SK-N-SH (cell line): ENCODE results near the gene STEAP3. TPM values are rescaled to one million over a fixed set of nuclear protein-coding genes. Genes with fewer than 3 reads are reported as not detected.

Experiments
- CTCF ChIA-PET: fragments of 300-600, 350-600 bp; formaldehyde crosslinking; extraction: SDS; loops from one replicate; lab custom pipeline; 2021; lab: Yijun Ruan, JAX
- POLR2A ChIA-PET: fragments of 350-600 bp; sonication (Branson Sonifier 250); formaldehyde crosslinking; extraction: SDS; loops from one replicate; lab custom pipeline; 2020; ENCODE audit warnings: antibody characterized with exemption, inconsistent platforms; lab: Yijun Ruan, JAX
- DNase-seq: peaks from one replicate; pipeline ENCODE4 v3.0.0; 2012
- H2AFZ ChIP-seq: fragments of 200-600 bp; sonication (generic); 2 replicates; pipeline ENCODE4 v1.8.1; 2016; ENCODE audit warnings: antibody characterized with exemption, mild to moderate bottlenecking, low read depth
- H3F3A ChIP-seq: fragments of 200-600 bp; sonication (generic); replicated peaks from 2 replicates; pipeline ENCODE3; 2016; ENCODE audit warnings: antibody characterized with exemption, mild to moderate bottlenecking; ENCODE audit not compliant: insufficient read depth
- H3K27ac ChIP-seq, 2 experiments: fragments of 200-500 bp in 1 of 2; fragments of 200-600 bp in 1 of 2; sonication (Bioruptor generic) in 1 of 2; sonication (generic), shearing (Covaris generic) in 1 of 2; 2 replicates each; pipeline versions ENCODE4 v1.5.1 to v1.6.1; 2014 to 2016; ENCODE audit warnings: low read depth in 2 of 2, inconsistent platforms in 1 of 2, low read length in 1 of 2, mild to moderate bottlenecking in 1 of 2, mixed read lengths in 1 of 2
- H3K27me3 ChIP-seq: fragments of 200-600 bp; sonication (generic), shearing (Covaris generic); 2 replicates; pipeline ENCODE4 v1.6.1; 2016; ENCODE audit warnings: mixed run types; ENCODE audit not compliant: insufficient read depth
- H3K36me3 ChIP-seq, 2 experiments: fragments of 200-500 bp in 1 of 2; fragments of 200-600 bp in 1 of 2; sonication (Bioruptor generic) in 1 of 2; sonication (generic) in 1 of 2; replicated peaks in 1 of 2; 2 replicates each; pipeline versions ENCODE3 to v1.5.1; 2014 to 2016; ENCODE audit warnings: low read length in 1 of 2, mild to moderate bottlenecking in 1 of 2; ENCODE audit not compliant: insufficient read depth in 2 of 2, control insufficient read depth in 1 of 2
- H3K4me1 ChIP-seq, 2 experiments: fragments of 200-500 bp in 1 of 2; fragments of 200-600 bp in 1 of 2; sonication (Bioruptor generic) in 1 of 2; sonication (generic), shearing (Covaris generic) in 1 of 2; 2 replicates each; pipeline versions ENCODE4 v1.5.1 to v1.6.1; 2014 to 2016; ENCODE audit warnings: low read depth in 1 of 2, low read length in 1 of 2, mixed run types in 1 of 2; ENCODE audit not compliant: insufficient read depth in 2 of 2, control insufficient read depth in 1 of 2
- H3K4me2 ChIP-seq: fragments of 200-600 bp; sonication (generic), shearing (Covaris generic); 2 replicates; pipeline ENCODE4 v1.6.1; 2017; ENCODE audit warnings: mixed run types
- H3K4me3 ChIP-seq, 2 experiments: fragments of 200-500 bp in 1 of 2; fragments of 200-600 bp in 1 of 2; sonication (Bioruptor generic) in 1 of 2; sonication (generic), shearing (Covaris generic) in 1 of 2; 2 replicates each; pipeline versions ENCODE4 v1.5.1 to v1.8.1; 2014 to 2016; ENCODE audit warnings: low read depth in 2 of 2, inconsistent platforms in 1 of 2, low read length in 1 of 2, mild to moderate bottlenecking in 1 of 2, mixed read lengths in 1 of 2, moderate library complexity in 1 of 2
- H3K79me2 ChIP-seq: fragments of 200-600 bp; sonication (generic); 2 replicates; pipeline ENCODE4 v1.8.1; 2017; ENCODE audit warnings: mild to moderate bottlenecking; ENCODE audit not compliant: insufficient read depth
- H3K9ac ChIP-seq: fragments of 200-600 bp; sonication (generic); 2 replicates; pipeline ENCODE4 v1.6.1; 2017; ENCODE audit warnings: mixed run types
- H3K9me2 ChIP-seq: fragments of 200-600 bp; sonication (generic); 2 replicates; pipeline ENCODE4 v1.6.1; 2017; ENCODE audit warnings: mixed run types
- H3K9me3 ChIP-seq: fragments of 200-600 bp; sonication (generic); 2 replicates; pipeline ENCODE4 v1.6.1; 2017; ENCODE audit warnings: mixed run types, mild to moderate bottlenecking, moderate library complexity
- H4K20me1 ChIP-seq: fragments of 200-600 bp; sonication (generic); 2 replicates; pipeline ENCODE4 v1.6.1; 2017; ENCODE audit warnings: mild to moderate bottlenecking, mixed run types; ENCODE audit not compliant: insufficient read depth
- CHD2 ChIP-seq: fragments of 150-350 bp; IDR thresholded peaks from 2 replicates; pipeline ENCODE4 v1.6.1; 2018; ENCODE audit warnings: low read length; ENCODE audit not compliant: partially characterized antibody
- ELF1 ChIP-seq: IDR thresholded peaks from 2 replicates; pipeline ENCODE4 v1.4.0; 2012
- FOSL2 ChIP-seq: IDR thresholded peaks from 2 replicates; pipeline ENCODE4 v1.4.0; 2012; ENCODE audit warnings: low read depth, mild to moderate bottlenecking, moderate library complexity, borderline replicate concordance
- FOXM1 ChIP-seq: IDR thresholded peaks from 2 replicates; pipeline ENCODE4 v1.4.0; 2012; ENCODE audit warnings: low read depth, mild to moderate bottlenecking
- GABPA ChIP-seq: IDR thresholded peaks from 2 replicates; pipeline ENCODE4 v1.4.0; 2012; ENCODE audit warnings: low read depth, mild to moderate bottlenecking
- GATA2 ChIP-seq: sonication (generic); formaldehyde crosslinking; IDR thresholded peaks from 2 replicates; pipeline ENCODE4 v1.5.0; 2020; ENCODE audit warnings: mild to moderate bottlenecking, missing genetic modification reagents
- JUND ChIP-seq: IDR thresholded peaks from 2 replicates; pipeline ENCODE4 v1.4.0; 2012
- MXI1 ChIP-seq: IDR thresholded peaks from 2 replicates; pipeline ENCODE4 v1.6.1; 2012; ENCODE audit warnings: mild to moderate bottlenecking, low read depth, low read length, improper control_type of control experiment
- NRF1 ChIP-seq: IDR thresholded peaks from 2 replicates; pipeline ENCODE4 v1.6.1; 2012; ENCODE audit warnings: low read depth, mild to moderate bottlenecking, low read length
- POLR2AphosphoS5 ChIP-seq: IDR thresholded peaks from 2 replicates; pipeline ENCODE4 v1.6.1; 2012; ENCODE audit warnings: low read depth, low read length
- RAD21 ChIP-seq: IDR thresholded peaks from 2 replicates; pipeline ENCODE4 v1.6.1; 2012; ENCODE audit warnings: mild to moderate bottlenecking, low read length
- RCOR1 ChIP-seq: fragments of 150-350 bp; IDR thresholded peaks from 2 replicates; pipeline ENCODE4 v1.6.1; 2017; ENCODE audit warnings: antibody characterized with exemption, low read length
- RFX5 ChIP-seq: IDR thresholded peaks from 2 replicates; pipeline ENCODE4 v1.6.1; 2012; ENCODE audit warnings: mild to moderate bottlenecking, improper control_type of control experiment, low read length
- RXRA ChIP-seq: IDR thresholded peaks from 2 replicates; pipeline ENCODE4 v1.4.0; 2012; ENCODE audit warnings: low read depth, mild to moderate bottlenecking, borderline replicate concordance
- SMC3 ChIP-seq: IDR thresholded peaks from 2 replicates; pipeline ENCODE4 v1.6.1; 2012; ENCODE audit warnings: low read depth, low read length, improper control_type of control experiment
- WGBS: methylation state at CpG from one replicate; pipeline ENCODE4 v1.1.6; 2017; ENCODE audit warnings: low lambda C conversion rate; 5-methylcytosine and 5-hydroxymethylcytosine counted together
- polyA plus RNA-seq, 3 experiments: library from polyadenylated mRNA; depleted of rRNA; stranded (reverse); fragments of >200 nt; gene quantifications; 2 replicates each; pipeline ENCODE4 v1.2.3, GENCODE V29; 2012
- TF ChIP-seq, protein P1 (sequence below): IDR thresholded peaks from 2 replicates; pipeline ENCODE4 v1.4.0; 2012; ENCODE audit warnings: low read depth, borderline replicate concordance
- TF ChIP-seq, protein P2 (sequence below): fragments of 150-350 bp; IDR thresholded peaks from 2 replicates; pipeline ENCODE4 v1.6.1; 2017; ENCODE audit warnings: antibody characterized with exemption, low read length, low read depth, borderline replicate concordance
- TF ChIP-seq, protein P3 (sequence below): IDR thresholded peaks from 2 replicates; pipeline ENCODE4; 2012

STEAP3 gene
- polyA plus RNA-seq, 1 of the 3 experiments (the other 2 are of a cell fraction) = 30.6 TPM

DNA sequence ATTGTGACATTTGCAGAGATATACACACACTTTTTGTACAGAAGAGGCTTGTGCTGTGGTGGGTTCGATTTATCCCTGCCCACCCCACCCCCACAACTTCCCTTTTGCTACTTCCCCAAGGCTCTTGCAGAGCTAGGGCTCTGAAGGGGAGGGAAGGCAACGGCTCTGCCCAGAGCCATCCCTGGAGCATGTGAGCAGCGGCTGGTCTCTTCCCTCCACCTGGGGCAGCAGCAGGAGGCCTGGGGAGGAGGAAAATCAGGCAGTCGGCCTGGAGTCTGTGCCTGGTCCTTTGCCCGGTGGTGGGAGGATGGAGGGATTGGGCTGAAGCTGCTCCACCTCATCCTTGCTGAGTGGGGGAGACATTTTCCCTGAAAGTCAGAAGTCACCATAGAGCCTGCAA, 40.0 kb downstream of the STEAP3 start:
- Histone ChIP-seq H4K20me1 (no peaks in the 10 kb centered on the region), H3K4me3 (no peak overlapping the region), H3K36me3 (no peaks in the 10 kb centered on the region), H3K27me3 (no peaks in the 10 kb centered on the region), H3K9ac (no peak overlapping the region), H3K79me2 (no peaks in the 10 kb centered on the region), H3K9me3 (no peaks in the 10 kb centered on the region), H3K4me2 (no peak overlapping the region), H3F3A (no peaks in the 10 kb centered on the region), H3K27ac (no peak overlapping the region), H2AFZ (no peak overlapping the region), H3K4me1 (no peaks in the 10 kb centered on the region; a peak in 1 of 4 replicates), H3K9me2 (no peaks in the 10 kb centered on the region)
- CTCF ChIA-PET = interaction anchor here (1.0 to 1.4 kb wide), 6 partner anchors 18 to 249 kb away, joined by 3 to 5 read pairs (median 3); no protein-coding TSS in a partner anchor
- WGBS = 59% methylated on average over 3 of the region's 5 CpGs
- POLR2A ChIA-PET = no interaction called here
- DNase-seq = no peak
- TF ChIP-seq ELF1 = no peak
- no peak for TF ChIP-seq GABPA
- no peak for TF ChIP-seq RFX5
- no peak for TF ChIP-seq POLR2AphosphoS5
- TF ChIP-seq, protein P1, sequence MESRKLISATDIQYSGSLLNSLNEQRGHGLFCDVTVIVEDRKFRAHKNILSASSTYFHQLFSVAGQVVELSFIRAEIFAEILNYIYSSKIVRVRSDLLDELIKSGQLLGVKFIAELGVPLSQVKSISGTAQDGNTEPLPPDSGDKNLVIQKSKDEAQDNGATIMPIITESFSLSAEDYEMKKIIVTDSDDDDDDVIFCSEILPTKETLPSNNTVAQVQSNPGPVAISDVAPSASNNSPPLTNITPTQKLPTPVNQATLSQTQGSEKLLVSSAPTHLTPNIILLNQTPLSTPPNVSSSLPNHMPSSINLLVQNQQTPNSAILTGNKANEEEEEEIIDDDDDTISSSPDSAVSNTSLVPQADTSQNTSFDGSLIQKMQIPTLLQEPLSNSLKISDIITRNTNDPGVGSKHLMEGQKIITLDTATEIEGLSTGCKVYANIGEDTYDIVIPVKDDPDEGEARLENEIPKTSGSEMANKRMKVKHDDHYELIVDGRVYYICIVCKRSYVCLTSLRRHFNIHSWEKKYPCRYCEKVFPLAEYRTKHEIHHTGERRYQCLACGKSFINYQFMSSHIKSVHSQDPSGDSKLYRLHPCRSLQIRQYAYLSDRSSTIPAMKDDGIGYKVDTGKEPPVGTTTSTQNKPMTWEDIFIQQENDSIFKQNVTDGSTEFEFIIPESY = no peak
- TF ChIP-seq, protein P2, sequence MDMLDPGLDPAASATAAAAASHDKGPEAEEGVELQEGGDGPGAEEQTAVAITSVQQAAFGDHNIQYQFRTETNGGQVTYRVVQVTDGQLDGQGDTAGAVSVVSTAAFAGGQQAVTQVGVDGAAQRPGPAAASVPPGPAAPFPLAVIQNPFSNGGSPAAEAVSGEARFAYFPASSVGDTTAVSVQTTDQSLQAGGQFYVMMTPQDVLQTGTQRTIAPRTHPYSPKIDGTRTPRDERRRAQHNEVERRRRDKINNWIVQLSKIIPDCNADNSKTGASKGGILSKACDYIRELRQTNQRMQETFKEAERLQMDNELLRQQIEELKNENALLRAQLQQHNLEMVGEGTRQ = no peak
- TF ChIP-seq CHD2 = no peak
- TF ChIP-seq SMC3 = no peak
- TF ChIP-seq JUND = no peak
- no peak for TF ChIP-seq GATA2 (CRISPR knock-in tag)
- no peak for TF ChIP-seq FOXM1
- no peak for TF ChIP-seq FOSL2
- no peak for TF ChIP-seq MXI1
- TF ChIP-seq RCOR1 = no peak
- TF ChIP-seq, protein P3, sequence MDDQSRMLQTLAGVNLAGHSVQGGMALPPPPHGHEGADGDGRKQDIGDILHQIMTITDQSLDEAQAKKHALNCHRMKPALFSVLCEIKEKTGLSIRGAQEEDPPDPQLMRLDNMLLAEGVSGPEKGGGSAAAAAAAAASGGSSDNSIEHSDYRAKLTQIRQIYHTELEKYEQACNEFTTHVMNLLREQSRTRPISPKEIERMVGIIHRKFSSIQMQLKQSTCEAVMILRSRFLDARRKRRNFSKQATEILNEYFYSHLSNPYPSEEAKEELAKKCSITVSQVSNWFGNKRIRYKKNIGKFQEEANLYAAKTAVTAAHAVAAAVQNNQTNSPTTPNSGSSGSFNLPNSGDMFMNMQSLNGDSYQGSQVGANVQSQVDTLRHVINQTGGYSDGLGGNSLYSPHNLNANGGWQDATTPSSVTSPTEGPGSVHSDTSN = no peak
- TF ChIP-seq RAD21 = no peak
- no peak for TF ChIP-seq NRF1
- no peak for TF ChIP-seq RXRA
